Neural progenitor cell (in vitro differentiated cells): Measurements from ENCODE around the gene PRSS36. TPM values are rescaled to one million over a fixed set of nuclear protein-coding genes. Genes with fewer than 3 reads are reported as not detected.

ENCODE experiments used
- DNase-seq: peaks from one replicate; pipeline ENCODE4 v3.0.0-alpha.2; 2016; ENCODE audit warnings: low spot score
- H2AFZ ChIP-seq: fragments of 200-600 bp; sonication (generic); replicated peaks from 2 replicates; pipeline ENCODE4 v1.6.1; 2016; ENCODE audit warnings: antibody characterized with exemption
- H3F3A ChIP-seq: fragments of 200-600 bp; sonication (generic); 2 replicates; pipeline ENCODE4 v1.6.1; 2016; ENCODE audit warnings: antibody characterized with exemption, low read depth
- H3K27ac ChIP-seq: fragments of 200-600 bp; sonication (generic); 2 replicates; pipeline ENCODE4 v1.5.1; 2016; ENCODE audit warnings: mild to moderate bottlenecking
- H3K27me3 ChIP-seq: fragments of 200-600 bp; sonication (generic); 2 replicates; pipeline ENCODE4 v1.6.1; 2016; ENCODE audit warnings: mild to moderate bottlenecking, moderate library complexity
- H3K36me3 ChIP-seq: fragments of 200-600 bp; sonication (generic); 2 replicates; pipeline ENCODE4 v1.5.1; 2016
- H3K4me1 ChIP-seq: fragments of 200-600 bp; sonication (generic); 2 replicates; pipeline ENCODE4 v1.6.1; 2016; ENCODE audit warnings: mixed run types
- H3K4me2 ChIP-seq: fragments of 200-600 bp; sonication (generic); 2 replicates; pipeline ENCODE4 v1.6.1; 2016
- H3K4me3 ChIP-seq: fragments of 200-600 bp; sonication (generic); 2 replicates; pipeline ENCODE4 v1.5.1; 2016
- H3K79me2 ChIP-seq: fragments of 200-600 bp; sonication (generic); 2 replicates; pipeline ENCODE4 v1.6.1; 2016; ENCODE audit warnings: low read depth
- H3K9ac ChIP-seq: fragments of 200-600 bp; sonication (generic); 2 replicates; pipeline ENCODE4 v1.6.1; 2016
- H3K9me3 ChIP-seq: fragments of 200-600 bp; sonication (generic); 2 replicates; pipeline ENCODE4 v1.5.1; 2016; ENCODE audit warnings: low read depth
- H4K20me1 ChIP-seq: fragments of 200-600 bp; sonication (generic); 2 replicates; pipeline ENCODE4 v1.6.1; 2016; ENCODE audit warnings: low read depth
- H3K27ac Mint-ChIP-seq: 3 replicates; pipeline ENCODE4 v1.8.0; 2021; ENCODE audit warnings: mixed read lengths
- H3K27me3 Mint-ChIP-seq: 2 replicates; pipeline ENCODE4 v1.8.0; 2022; ENCODE audit warnings: low read depth, mild to moderate bottlenecking, inconsistent platforms, moderate library complexity, mixed read lengths; ENCODE audit not compliant: insufficient read depth
- H3K36me3 Mint-ChIP-seq: 3 replicates; pipeline ENCODE4 v1.8.0; 2021; ENCODE audit warnings: mixed read lengths
- H3K4me1 Mint-ChIP-seq: 3 replicates; pipeline ENCODE4 v1.8.0; 2021; ENCODE audit warnings: mixed read lengths
- H3K4me3 Mint-ChIP-seq: 3 replicates; pipeline ENCODE4 v1.8.0; 2021; ENCODE audit warnings: mild to moderate bottlenecking, moderate library complexity, mixed read lengths
- H3K9me3 Mint-ChIP-seq: 3 replicates; pipeline ENCODE4 v1.8.0; 2020; ENCODE audit warnings: mixed read lengths
- EZH2 ChIP-seq: fragments of 200-600 bp; sonication (generic); IDR thresholded peaks from 2 replicates; pipeline ENCODE4 v1.6.1; 2017; ENCODE audit warnings: antibody characterized with exemption, mild to moderate bottlenecking, moderate library complexity
- EZH2phosphoT487 ChIP-seq: fragments of 200-600 bp; sonication (generic); IDR thresholded peaks from 2 replicates; pipeline ENCODE4 v1.6.1; 2017; ENCODE audit warnings: antibody characterized with exemption
- small RNA-seq: library from RNA; depleted of rRNA; stranded (forward); fragments of <200 nt; gene quantifications from one replicate; pipeline ENCODE3, GENCODE V24; 2015
- total RNA-seq: library from RNA; depleted of rRNA; stranded (reverse); fragments of >200 nt; gene quantifications from 2 replicates; pipeline ENCODE4 v1.2.3, GENCODE V29; 2015; ENCODE audit warnings: low replicate concordance
- TF ChIP-seq, protein P1 (sequence below): fragments of 200-600 bp; sonication (generic); IDR thresholded peaks from 2 replicates; pipeline ENCODE4 v1.5.1; 2017; ENCODE audit warnings: antibody characterized with exemption, mild to moderate bottlenecking

PRSS36 gene
- total RNA-seq, 1 donor from 2014 or later, result 0.30 TPM

DNA sequence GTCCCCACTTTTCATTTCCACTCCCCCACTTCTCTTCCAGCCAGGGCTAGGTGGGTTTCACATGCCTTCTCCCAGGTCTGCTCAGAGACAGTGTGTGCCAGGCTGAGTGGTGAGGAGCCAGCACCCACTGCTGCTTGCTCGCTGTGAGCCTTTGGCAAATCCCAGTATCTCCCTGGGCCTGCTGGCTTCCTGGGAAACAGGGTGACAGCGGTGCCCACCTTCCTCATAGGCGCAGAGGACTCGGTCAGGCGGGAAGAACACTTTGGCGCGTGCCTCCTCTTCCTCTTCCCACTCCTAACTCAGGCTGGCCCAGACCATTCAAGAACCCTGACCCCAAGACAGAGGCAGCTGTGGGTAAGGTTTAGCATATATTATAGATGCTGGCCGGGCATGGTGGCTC lies 60.7 kb downstream of the PRSS36 start:
- DNase-seq, result no peak
- H3K27ac Mint-ChIP-seq, result no peak overlapping the region
- H3K79me2 ChIP-seq, result peaks cover 22% of the 10 kb centered on the region

More for the DNA sequence above, 60.7 kb downstream of the PRSS36 start:
- Histone ChIP-seq H3K4me3 (no peak overlapping the region), H3K9ac (no peak overlapping the region), H3K4me1 (peaks cover 3% of the 10 kb centered on the region), H3K9me3 (no peaks in the 10 kb centered on the region), H3K27ac (no peak overlapping the region), H4K20me1 (peaks cover 40% of the 10 kb centered on the region), H3F3A (peaks cover 9% of the 10 kb centered on the region), H3K27me3 (no peaks in the 10 kb centered on the region), H3K4me2 (no peak overlapping the region), H3K36me3 (no peaks in the 10 kb centered on the region), H2AFZ (no peak overlapping the region)
- Mint-ChIP-seq H3K4me3 (no peak overlapping the region), H3K4me1 (peaks cover 8% of the 10 kb centered on the region), H3K36me3 (peaks cover 5% of the 10 kb centered on the region), H3K27me3 (peaks cover 8% of the 10 kb centered on the region), H3K9me3 (no peaks in the 10 kb centered on the region)
- TF ChIP-seq EZH2 (no peak), EZH2phosphoT487 (no peak)
- TF ChIP-seq, protein P1, sequence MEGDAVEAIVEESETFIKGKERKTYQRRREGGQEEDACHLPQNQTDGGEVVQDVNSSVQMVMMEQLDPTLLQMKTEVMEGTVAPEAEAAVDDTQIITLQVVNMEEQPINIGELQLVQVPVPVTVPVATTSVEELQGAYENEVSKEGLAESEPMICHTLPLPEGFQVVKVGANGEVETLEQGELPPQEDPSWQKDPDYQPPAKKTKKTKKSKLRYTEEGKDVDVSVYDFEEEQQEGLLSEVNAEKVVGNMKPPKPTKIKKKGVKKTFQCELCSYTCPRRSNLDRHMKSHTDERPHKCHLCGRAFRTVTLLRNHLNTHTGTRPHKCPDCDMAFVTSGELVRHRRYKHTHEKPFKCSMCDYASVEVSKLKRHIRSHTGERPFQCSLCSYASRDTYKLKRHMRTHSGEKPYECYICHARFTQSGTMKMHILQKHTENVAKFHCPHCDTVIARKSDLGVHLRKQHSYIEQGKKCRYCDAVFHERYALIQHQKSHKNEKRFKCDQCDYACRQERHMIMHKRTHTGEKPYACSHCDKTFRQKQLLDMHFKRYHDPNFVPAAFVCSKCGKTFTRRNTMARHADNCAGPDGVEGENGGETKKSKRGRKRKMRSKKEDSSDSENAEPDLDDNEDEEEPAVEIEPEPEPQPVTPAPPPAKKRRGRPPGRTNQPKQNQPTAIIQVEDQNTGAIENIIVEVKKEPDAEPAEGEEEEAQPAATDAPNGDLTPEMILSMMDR, result no peak

Small RNAs within 50 kb of the gene (small RNA-seq; reads per million reads assigned to genes)
- not detected for gene AC009088.4
- gene NDUFA3P6, result not detected

Other genes starting within 250 kb of the PRSS36 start
- gene FBXL19, start 226.5 kb downstream of the PRSS36 start, total RNA-seq, result 9.2 and 76.7 TPM in 2 replicates
- gene ORAI3, start 201.0 kb downstream of the PRSS36 start, total RNA-seq, result 10.2 and 20.1 TPM in 2 replicates
- 3.2 and 5.8 TPM in 2 replicates for gene SETD1A, start 192.3 kb downstream of the PRSS36 start, total RNA-seq
- gene HSD3B7, start 164.9 kb downstream of the PRSS36 start, total RNA-seq, result 1.4 and 2.9 TPM in 2 replicates
- 6.6 and 7.3 TPM in 2 replicates for gene STX1B, start 139.4 kb downstream of the PRSS36 start, total RNA-seq
- gene STX4, start 116.5 kb downstream of the PRSS36 start, total RNA-seq, result 6.6 and 13.3 TPM in 2 replicates
- 3.7 and 14.7 TPM in 2 replicates for gene ZNF668, start 75.8 kb downstream of the PRSS36 start, total RNA-seq
- 7.5 and 31.2 TPM in 2 replicates for gene ZNF646, start 75.6 kb downstream of the PRSS36 start, total RNA-seq
- 2.3 and 7.7 TPM in 2 replicates for gene PRSS53, start 61.1 kb downstream of the PRSS36 start, total RNA-seq
- gene VKORC1, start 55.3 kb downstream of the PRSS36 start, total RNA-seq, result 95.9 and 137 TPM in 2 replicates
- 19.8 and 38.1 TPM in 2 replicates for gene BCKDK, start 41.7 kb downstream of the PRSS36 start, total RNA-seq
- gene KAT8, start 32.4 kb downstream of the PRSS36 start, total RNA-seq, result 59.7 and 71.7 TPM in 2 replicates
- gene PRSS8, start 14.3 kb downstream of the PRSS36 start, total RNA-seq, result 2.7 and 17.6 TPM in 2 replicates
- gene FUS, start 30.1 kb upstream of the PRSS36 start, total RNA-seq, result 81.7 and 127 TPM in 2 replicates
- 0.81 TPM in 1 of 2 replicates, not detected in the other for gene PYCARD, start 52.7 kb upstream of the PRSS36 start, total RNA-seq
- 0.07 TPM in 1 of 2 replicates, not detected in the other for gene TRIM72, start 64.1 kb upstream of the PRSS36 start, total RNA-seq
- not detected in 2 replicates for gene PYDC1, start 67.1 kb upstream of the PRSS36 start, total RNA-seq
- not detected in 2 replicates for gene ITGAM, start 109.9 kb upstream of the PRSS36 start, total RNA-seq
- gene ITGAX, start 205.1 kb upstream of the PRSS36 start, total RNA-seq, result not detected in 2 replicates
- gene ITGAD, start 243.3 kb upstream of the PRSS36 start, total RNA-seq, result not detected in 2 replicates